GM18868 (cell line): ENCODE data around the gene STK39.

Experiments
- ATAC-seq: cut with Tn5 transposase; IDR thresholded peaks from one replicate; pipeline ENCODE4 v1.9.1; 2021; ENCODE audit warnings: mild to moderate bottlenecking, moderate library complexity; ENCODE audit not compliant: unreplicated experiment

STK39 gene

GRCh38 chr2:167941604-167942003, 305.8 kb downstream of the STK39 start:
- ATAC-seq: no peak

- ATAC-seq: no peak
These were observed 306.5 kb downstream of the STK39 start for GRCh38 chr2:167940734-167941507.

- ATAC-seq: no peak
These were observed 307.1 kb downstream of the STK39 start for GRCh38 chr2:167940346-167940725.

GRCh38 chr2:167939514-167940345, 307.7 kb downstream of the STK39 start:
- no peak for ATAC-seq

- ATAC-seq: no peak
These were observed 310.0 kb downstream of the STK39 start for GRCh38 chr2:167937403-167937802.

GRCh38 chr2:167935803-167936110, 311.6 kb downstream of the STK39 start:
- ATAC-seq: no peak

GRCh38 chr2:167933097-167933814, 314.1 kb downstream of the STK39 start:
- no peak for ATAC-seq

GRCh38 chr2:167932123-167932693, 315.2 kb downstream of the STK39 start:
- no peak for ATAC-seq

GRCh38 chr2:167929484-167929883, 317.9 kb downstream of the STK39 start:
- no peak for ATAC-seq

GRCh38 chr2:167928434-167928833, 319.0 kb downstream of the STK39 start:
- ATAC-seq: no peak

GRCh38 chr2:167925758-167926157, 321.6 kb downstream of the STK39 start:
- ATAC-seq: no peak

GRCh38 chr2:167924556-167924955, 322.8 kb downstream of the STK39 start:
- ATAC-seq: no peak

GRCh38 chr2:167916756-167917155, 330.6 kb downstream of the STK39 start:
- ATAC-seq: no peak

- no peak for ATAC-seq
These were observed 332.4 kb downstream of the STK39 start for GRCh38 chr2:167914969-167915368.

GRCh38 chr2:167908786-167909185, 338.6 kb downstream of the STK39 start:
- no peak for ATAC-seq

GRCh38 chr2:167905668-167906067, 341.7 kb downstream of the STK39 start:
- ATAC-seq: no peak
